ENCODE measurements around the gene PMM2.
"Not testable (repeated sequence)": the region's sequence is repeated elsewhere in the genome, so short reads cannot be mapped to it uniquely, and the experiment has no call there.

The PMM2 gene

GRCh38 chr16:8832717-8833105, 35.1 kb downstream of the PMM2 start:
- no peak for TF ChIP-seq POLR2AphosphoS5 (IDR thresholded peaks at IDR 0.05; ENCODE audit: borderline replicate concordance, low read depth, low read length)
- TF ChIP-seq EZH2 (IDR thresholded peaks at IDR 0.05), result no peak
- DNase-seq (ENCODE audit: low read depth, low spot score), result no peak
- Histone ChIP-seq H3K9me3 (ENCODE audit: low read depth, low read length) (no peaks in the 10 kb centered on the region), H3K36me3 (ENCODE audit: insufficient read depth, low read length) (peaks cover 41% of the 10 kb centered on the region), H3K4me3 (no peak overlapping the region), H3K27ac (no peak overlapping the region), H3K9ac (ENCODE audit: insufficient read length) (no peak overlapping the region)

- H3K4me3 ChIP-seq; H3K9ac ChIP-seq (ENCODE audit: insufficient read length); H3K27ac ChIP-seq; H3K9me3 ChIP-seq (ENCODE audit: low read depth, low read length); H3K36me3 ChIP-seq (ENCODE audit: insufficient read depth, low read length); DNase-seq (ENCODE audit: low read depth, low spot score): not testable (repeated sequence)
Measured at GRCh38 chr16:8836797-8837196, 39.2 kb downstream of the PMM2 start.

- H3K4me3 ChIP-seq; H3K36me3 ChIP-seq (ENCODE audit: insufficient read depth, low read length); H3K27ac ChIP-seq; H3K9ac ChIP-seq (ENCODE audit: insufficient read length); H3K9me3 ChIP-seq (ENCODE audit: low read depth, low read length); DNase-seq (ENCODE audit: low read depth, low spot score): not testable (repeated sequence)
Measured at GRCh38 chr16:8837594-8837993, 40.0 kb downstream of the PMM2 start.

GRCh38 chr16:8842016-8842415, 44.4 kb downstream of the PMM2 start:
- H3K9ac ChIP-seq (ENCODE audit: insufficient read length); DNase-seq (ENCODE audit: low read depth, low spot score); H3K4me3 ChIP-seq; H3K36me3 ChIP-seq (ENCODE audit: insufficient read depth, low read length); H3K27ac ChIP-seq; H3K9me3 ChIP-seq (ENCODE audit: low read depth, low read length): not testable (repeated sequence)

- H3K4me3 ChIP-seq; H3K9ac ChIP-seq (ENCODE audit: insufficient read length); H3K27ac ChIP-seq; DNase-seq (ENCODE audit: low read depth, low spot score); H3K9me3 ChIP-seq (ENCODE audit: low read depth, low read length): not testable (repeated sequence)
- H3K36me3 ChIP-seq (ENCODE audit: insufficient read depth, low read length), result peaks cover 14% of the 10 kb centered on the region; the same call in 1 of the 2 replicates
Measured at GRCh38 chr16:8843296-8843695, 45.7 kb downstream of the PMM2 start.

- H3K9me3 ChIP-seq (ENCODE audit: low read depth, low read length), result no peaks in the 10 kb centered on the region
- TF ChIP-seq FOXP2 (optimal IDR thresholded peaks at IDR 0.05; ENCODE audit: control extremely low read depth, extremely low read length, insufficient read depth) (no peak), POLR2AphosphoS5 (IDR thresholded peaks at IDR 0.05; ENCODE audit: borderline replicate concordance, low read depth, low read length) (no peak), EZH2 (IDR thresholded peaks at IDR 0.05) (no peak)
- peaks cover 32% of the 10 kb centered on the region; the same call in 1 of the 2 replicates for H3K36me3 ChIP-seq (ENCODE audit: insufficient read depth, low read length)
- no peak overlapping the region for H3K9ac ChIP-seq (ENCODE audit: insufficient read length)
- no peak overlapping the region for H3K4me3 ChIP-seq
- 0 out of 2 replicates have a peak overlapping the region, but pooled peaks have one; percentile 19 for H3K27ac ChIP-seq
- no peak for DNase-seq (ENCODE audit: low read depth, low spot score)
Measured at GRCh38 chr16:8845699-8846298, 48.2 kb downstream of the PMM2 start.

- no peaks in the 10 kb centered on the region for H3K9me3 ChIP-seq (ENCODE audit: low read depth, low read length)
- H3K27ac ChIP-seq, result peak overlapping the region; percentile 78; the same call in 1 of the 2 replicates
- H3K36me3 ChIP-seq (ENCODE audit: insufficient read depth, low read length), result peaks cover 36% of the 10 kb centered on the region; the same call in 1 of the 2 replicates
- H3K9ac ChIP-seq (ENCODE audit: insufficient read length), result no peak overlapping the region
- no peak for TF ChIP-seq FOXP2 (optimal IDR thresholded peaks at IDR 0.05; ENCODE audit: control extremely low read depth, extremely low read length, insufficient read depth)
- TF ChIP-seq POLR2AphosphoS5 (IDR thresholded peaks at IDR 0.05; ENCODE audit: borderline replicate concordance, low read depth, low read length), result 0 out of 2 replicates have a peak, but pooled peaks have one; percentile 14
- H3K4me3 ChIP-seq, result no peak overlapping the region
- DNase-seq (ENCODE audit: low read depth, low spot score), result no peak
Measured at GRCh38 chr16:8846401-8846932, 48.8 kb downstream of the PMM2 start.

- H3K36me3 ChIP-seq (ENCODE audit: insufficient read depth, low read length), result peaks cover 42% of the 10 kb centered on the region; the same call in 1 of the 2 replicates
Measured at GRCh38 chr16:8847145-8847544, 49.5 kb downstream of the PMM2 start.

GRCh38 chr16:8847623-8848022, 50.0 kb downstream of the PMM2 start:
- no peaks in the 10 kb centered on the region for H3K9me3 ChIP-seq (ENCODE audit: low read depth, low read length)
- peaks cover 46% of the 10 kb centered on the region; the same call in 1 of the 2 replicates for H3K36me3 ChIP-seq (ENCODE audit: insufficient read depth, low read length)
- TF ChIP-seq EZH2 (IDR thresholded peaks at IDR 0.05) (no peak), POLR2AphosphoS5 (IDR thresholded peaks at IDR 0.05; ENCODE audit: borderline replicate concordance, low read depth, low read length) (no peak)

More at GRCh38 chr16:8847145-8847544, 49.5 kb downstream of the PMM2 start:
- no peaks in the 10 kb centered on the region for H3K9me3 ChIP-seq (ENCODE audit: low read depth, low read length)
- no peak overlapping the region for H3K4me3 ChIP-seq
- TF ChIP-seq EZH2 (IDR thresholded peaks at IDR 0.05) (no peak), POLR2AphosphoS5 (IDR thresholded peaks at IDR 0.05; ENCODE audit: borderline replicate concordance, low read depth, low read length) (no peak), FOXP2 (optimal IDR thresholded peaks at IDR 0.05; ENCODE audit: control extremely low read depth, extremely low read length, insufficient read depth) (no peak)
- peak overlapping the region; percentile 78 for H3K27ac ChIP-seq
- H3K9ac ChIP-seq (ENCODE audit: insufficient read length), result no peak overlapping the region
- no peak for DNase-seq (ENCODE audit: low read depth, low spot score)

More at GRCh38 chr16:8847623-8848022, 50.0 kb downstream of the PMM2 start:
- peak overlapping the region; percentile 78 for H3K27ac ChIP-seq
- no peak for DNase-seq (ENCODE audit: low read depth, low spot score)
- H3K4me3 ChIP-seq, result no peak overlapping the region
- H3K9ac ChIP-seq (ENCODE audit: insufficient read length), result no peak overlapping the region

All from SK-N-MC (cell line).